Measurements from ENCODE around the gene ADGRE3. TPM values are rescaled to one million over a fixed set of nuclear protein-coding genes. Genes with fewer than 3 reads are reported as not detected.

Gene ADGRE3
- total and polyA plus RNA-seq, 2 of the 8 experiments (the other 6 are each of a cell fraction or from before 2014, with no cell fraction given) = not detected

- H3K79me1 ChIP-seq (ENCODE audit: low read depth, low read length) = no peaks in the 10 kb centered on the region
- no peak overlapping the region for H3K18ac ChIP-seq (ENCODE audit: extremely low read depth, low read length)
- no peak overlapping the region for H3K4me2 ChIP-seq (ENCODE audit: insufficient read depth in 1 of 2, low read depth in 2 of 2, low read length in 2 of 2)
- H3K79me2 ChIP-seq (ENCODE audit: control insufficient read depth in 1 of 2, insufficient read depth in 2 of 2, low read length in 2 of 2) = no peaks in the 10 kb centered on the region
- no peak overlapping the region for H3K27ac ChIP-seq (ENCODE audit: low read depth, low read length)
- H4K91ac ChIP-seq (replicated peaks; ENCODE audit: insufficient read length, low read length) = no peak overlapping the region
- no peak overlapping the region for H2AFZ ChIP-seq (ENCODE audit: low read length)
- no peak overlapping the region for H3K14ac ChIP-seq (ENCODE audit: insufficient read length)
- no peak overlapping the region for H2BK120ac ChIP-seq (replicated peaks; ENCODE audit: low read depth, low read length)
- ChIA-PET POLR2A (ENCODE audit: partially characterized antibody) (no interaction called here), CTCF (ENCODE audit: partially characterized antibody) (interaction anchor here (1.3 kb wide), 1 partner anchor 9 kb away, joined by 3 read pairs; no protein-coding TSS in a partner anchor)
- H3K23ac ChIP-seq (ENCODE audit: insufficient read length) = no peak overlapping the region
- no peak overlapping the region for H3K56ac ChIP-seq (replicated peaks; ENCODE audit: insufficient read length, low read depth, low read length)
- no peak overlapping the region for H3K9ac ChIP-seq (replicated peaks in 1 of 4; ENCODE audit: extremely low read depth in 1 of 4, low read depth in 3 of 4, low read length in 3 of 4)
- no peak overlapping the region for H2BK5ac ChIP-seq (ENCODE audit: low read depth, low read length)
- no peaks in the 10 kb centered on the region for H3K4me1 ChIP-seq (replicated peaks in 1 of 4; ENCODE audit: control insufficient read depth in 3 of 4, insufficient read depth in 4 of 4, low read length in 3 of 4)
- no peak overlapping the region for H4K5ac ChIP-seq (ENCODE audit: insufficient read length, low read depth, low read length)
- H4K8ac ChIP-seq (ENCODE audit: extremely low read depth, insufficient read depth, low read length) = no peak overlapping the region
- no peak overlapping the region for H2BK12ac ChIP-seq (ENCODE audit: low read depth, low read length)
- no peak for TF ChIP-seq RFX5 (IDR thresholded peaks at IDR 0.05; ENCODE audit: borderline replicate concordance, low read depth, low read length)
- no peak for TF ChIP-seq TEAD4 (IDR thresholded peaks at IDR 0.05; ENCODE audit: low read depth, low read length)
- TF ChIP-seq POU5F1 (IDR thresholded peaks at IDR 0.05; ENCODE audit: low read depth, low read length) = no peak
- TF ChIP-seq HDAC2 (IDR thresholded peaks at IDR 0.05; ENCODE audit: borderline replicate concordance in 1 of 2, low read depth in 2 of 2, low read length in 2 of 2) = no peak
- H2BK20ac ChIP-seq (ENCODE audit: low read length) = no peak overlapping the region
- DNase-seq (ENCODE audit: low read depth in 1 of 2, low spot score in 2 of 2) (no peak), FAIRE-seq (no peak)
- H3K36me3 ChIP-seq (ENCODE audit: control insufficient read depth in 2 of 4, insufficient read depth in 4 of 4, low read length in 3 of 4) = no peaks in the 10 kb centered on the region
- no peaks in the 10 kb centered on the region for H4K20me1 ChIP-seq (replicated peaks in 1 of 2; ENCODE audit: control insufficient read depth in 1 of 2, insufficient read depth in 2 of 2, low read length in 2 of 2)
- no peak overlapping the region for H2AK5ac ChIP-seq (ENCODE audit: low read depth, low read length)
- peaks cover 27 to 42% of the 10 kb centered on the region in 2 experiments for H3K9me3 ChIP-seq (ENCODE audit: insufficient read depth in 2 of 2, low read depth in 1 of 2, low read length in 1 of 2)
- 79% methylated on average over 11 of the region's 11 CpGs; no CpG with 5 or more reads in 1 of the 2 experiments for WGBS, 2 experiments (ENCODE audit: extremely low coverage in 1 of 2, insufficient coverage in 1 of 2, insufficient read length in 1 of 2, insufficient replicate concordance in 2 of 2, low coverage in 1 of 2, low lambda C conversion rate in 2 of 2, missing lambda C conversion rate in 1 of 2)
- H3K23me2 ChIP-seq (ENCODE audit: low read depth, low read length) = 0 out of 2 replicates have a peak, but pooled peaks cover 1% of the 10 kb centered on the region
- no peaks in the 10 kb centered on the region for H3K27me3 ChIP-seq (replicated peaks in 1 of 4; ENCODE audit: control insufficient read depth in 3 of 4, extremely low read depth in 1 of 4, insufficient read depth in 3 of 4, low read length in 3 of 4)
- H3K4me3 ChIP-seq (ENCODE audit: extremely low read depth in 1 of 4, insufficient read depth in 2 of 4, low read depth in 3 of 4, low read length in 4 of 4) = no peak overlapping the region
- no peak overlapping the region for H3K4ac ChIP-seq (replicated peaks; ENCODE audit: insufficient read length, low read depth, low read length)
- no peak overlapping the region for H2BK15ac ChIP-seq (ENCODE audit: low read length)
Observed at GRCh38 chr19:14655726-14656125, 18.9 kb downstream of the ADGRE3 start.
